Transverse colon (tissue), 4 donors: ENCODE data around the gene CAMK2D. TPM values are rescaled to one million over a fixed set of nuclear protein-coding genes. Genes with fewer than 3 reads are reported as not detected.

Experiments
- DNase-seq: peaks from one replicate; pipeline ENCODE4 v3.0.0-alpha.2; 2019
- H3K27ac ChIP-seq, 4 donors: fragments of 200-600 bp; sonication (generic); 2 replicates each; pipeline ENCODE4 v1.5.1; 2016 to 2018; ENCODE audit warnings: inconsistent platforms in 4 of 4
- H3K27me3 ChIP-seq: fragments of 200-600 bp; sonication (generic); 2 replicates; pipeline ENCODE4 v1.5.1; 2017; ENCODE audit warnings: inconsistent platforms
- H3K36me3 ChIP-seq, 4 donors: fragments of 200-600 bp; sonication (generic); 2 replicates each; pipeline ENCODE4 v1.5.1; 2017 to 2019; ENCODE audit warnings: inconsistent platforms in 4 of 4
- H3K4me1 ChIP-seq, 4 donors: fragments of 200-600 bp; sonication (generic); 2 replicates each; pipeline ENCODE4 v1.5.1; 2017 to 2020; ENCODE audit warnings: inconsistent platforms in 4 of 4
- H3K4me3 ChIP-seq, 4 donors: fragments of 200-600 bp; sonication (generic); 1 replicate in 1 of 4; 2 replicates in 3 of 4; pipeline versions ENCODE4 v1.5.1 to v1.6.1; 2017 to 2019; ENCODE audit warnings: inconsistent platforms in 4 of 4
- H3K9me3 ChIP-seq, 2 donors: fragments of 200-600 bp; sonication (generic); 2 replicates each; pipeline ENCODE4 v1.5.1; 2017 to 2019; ENCODE audit warnings: inconsistent platforms in 2 of 2
- CTCF ChIP-seq, 5 experiments: fragments of 200-600 bp in 3 of 5; fragments of 450-650 bp in 2 of 5; sonication (generic) in 3 of 5; IDR thresholded peaks; 1 replicate in 2 of 5; 2 replicates in 3 of 5; pipeline ENCODE4 v1.5.1; 2016 to 2017; ENCODE audit warnings: antibody characterized with exemption in 5 of 5, inconsistent platforms in 3 of 5, mild to moderate bottlenecking in 2 of 5, moderate library complexity in 1 of 5
- EP300 ChIP-seq: sonication (generic); formaldehyde crosslinking; IDR thresholded peaks from one replicate; pipeline ENCODE4 v1.6.1; 2017; ENCODE audit warnings: antibody characterized with exemption, low read depth
- POLR2A ChIP-seq: fragments of 450-650 bp; IDR thresholded peaks from one replicate; pipeline ENCODE4 v1.6.1; 2016; ENCODE audit warnings: antibody characterized with exemption, mild to moderate bottlenecking, moderate library complexity
- POLR2AphosphoS5 ChIP-seq, 3 donors: sonication (generic); formaldehyde crosslinking; IDR thresholded peaks; one replicate each; pipeline ENCODE4 v1.6.1; 2016; ENCODE audit warnings: antibody characterized with exemption in 3 of 3
- WGBS, 2 donors: methylation state at CpG; one replicate each; pipeline ENCODE4 v1.1.5; 2018; ENCODE audit warnings: low coverage in 1 of 2; 5-methylcytosine and 5-hydroxymethylcytosine counted together
- in situ Hi-C, 4 donors: fragments of 200-750 bp; cut with MboI; loops; one replicate each; pipeline versions ENCODE4 v1.15.0 to v1.15.1; 2017; ENCODE audit warnings: low sequenced_read_pairs in 3 of 4, low pct_ligation_motif_present in 1 of 4, low pct_unique_long_range_greater_than_20kb in 1 of 4
- intact Hi-C: fragments of 100-400 bp; cut with DNase I; formaldehyde crosslinking; loops from one replicate; pipeline ENCODE4 v1.15.1; 2023; ENCODE audit warnings: low total_unique reads
- total RNA-seq, 4 donors: library from RNA; depleted of rRNA; stranded (reverse); fragments of >200 nt; gene quantifications; one replicate each; pipeline ENCODE4 v1.1.0, GENCODE V29; 2016

Gene CAMK2D
- total RNA-seq, 4 donors from 2014 or later, result 54.5 to 107 (median 84.7) TPM

- in situ Hi-C loops, result loop anchor here in 1 of 4 donors (25.0 kb wide), 1 partner anchor 122 kb away; no protein-coding TSS in a partner anchor
- TF ChIP-seq POLR2AphosphoS5 (IDR thresholded peaks at IDR 0.05) (peak in 2 of 3 donors; percentile 25 to 41), EP300 (no peak), CTCF (IDR thresholded peaks at IDR 0.05) (peak; percentile 29 to 53 (median 42))
- peak overlapping the region; percentile 43 to 67 (median 62) for H3K27ac ChIP-seq
- intact Hi-C loops, result no loop called here
- no peaks in the 10 kb centered on the region for H3K27me3 ChIP-seq
- peaks cover 14 to 41% (median 27%) of the 10 kb centered on the region in 4 donors for H3K4me1 ChIP-seq
- H3K36me3 ChIP-seq, result no peaks in the 10 kb centered on the region
- WGBS, 2 donors, result 21 to 43% methylated on average over 2 of the region's 2 CpGs
- no peak overlapping the region for H3K4me3 ChIP-seq
- no peaks in the 10 kb centered on the region for H3K9me3 ChIP-seq
- peak; percentile 63 for DNase-seq
Observed at GRCh38 chr4:113684534-113685091, 76.9 kb downstream of the CAMK2D start.

GRCh38 chr4:113682730-113683537, 78.6 kb downstream of the CAMK2D start:
- no peaks in the 10 kb centered on the region for H3K27me3 ChIP-seq
- H3K4me3 ChIP-seq, result no peak overlapping the region
- H3K4me1 ChIP-seq, result peaks cover 13 to 38% (median 25%) of the 10 kb centered on the region in 4 donors
- peak overlapping the region; percentile 39 to 67 (median 52) for H3K27ac ChIP-seq
- TF ChIP-seq CTCF (IDR thresholded peaks at IDR 0.05) (no peak), POLR2AphosphoS5 (IDR thresholded peaks at IDR 0.05) (no peak), POLR2A (no peak), EP300 (no peak)
- H3K36me3 ChIP-seq, result no peaks in the 10 kb centered on the region
- intact Hi-C loops, result no loop called here
- in situ Hi-C loops, result loop anchor here in 1 of 4 donors (25.0 kb wide), 1 partner anchor 121 kb away; no protein-coding TSS in a partner anchor
- WGBS, 2 donors, result 70 to 72% methylated on average over 4 of the region's 4 CpGs
- DNase-seq, result peak; percentile 48
- no peaks in the 10 kb centered on the region for H3K9me3 ChIP-seq

- TF ChIP-seq POLR2A, result no peak
- TF ChIP-seq CTCF (IDR thresholded peaks at IDR 0.05), result no peak
- TF ChIP-seq EP300, result no peak
- TF ChIP-seq POLR2AphosphoS5 (IDR thresholded peaks at IDR 0.05), result no peak
- in situ Hi-C loops, result loop anchor here in 1 of 4 donors (25.0 kb wide), 1 partner anchor 116 kb away; no protein-coding TSS in a partner anchor
- no peak for DNase-seq
Observed at GRCh38 chr4:113678641-113679040, 82.9 kb downstream of the CAMK2D start.

GRCh38 chr4:113677325-113677724, 84.2 kb downstream of the CAMK2D start:
- Histone ChIP-seq H3K36me3 (no peaks in the 10 kb centered on the region), H3K27me3 (no peaks in the 10 kb centered on the region), H3K27ac (no peak overlapping the region), H3K4me3 (no peak overlapping the region), H3K9me3 (no peaks in the 10 kb centered on the region), H3K4me1 (peaks cover 0 to 40% (median 22%) of the 10 kb centered on the region in 4 donors)
- in situ Hi-C loops, result loop anchor here in 1 of 4 donors (25.0 kb wide), 1 partner anchor 115 kb away; no protein-coding TSS in a partner anchor
- WGBS, 2 donors, result 62 to 78% methylated on average over 4 of the region's 4 CpGs
- DNase-seq, result no peak
- intact Hi-C loops, result no loop called here
- no peak for TF ChIP-seq CTCF (IDR thresholded peaks at IDR 0.05)
- TF ChIP-seq EP300, result no peak
- no peak for TF ChIP-seq POLR2A
- TF ChIP-seq POLR2AphosphoS5 (IDR thresholded peaks at IDR 0.05), result no peak

More at GRCh38 chr4:113678641-113679040, 82.9 kb downstream of the CAMK2D start:
- intact Hi-C loops, result no loop called here
- Histone ChIP-seq H3K9me3 (no peaks in the 10 kb centered on the region), H3K27ac (no peak overlapping the region), H3K27me3 (no peaks in the 10 kb centered on the region), H3K36me3 (no peaks in the 10 kb centered on the region), H3K4me1 (peaks cover 7 to 47% (median 28%) of the 10 kb centered on the region in 4 donors), H3K4me3 (no peak overlapping the region)
